Measurements from ENCODE around the gene RAB20.
"Not testable (repeated sequence)": the region's sequence is repeated elsewhere in the genome, so short reads cannot be mapped to it uniquely, and the experiment has no call there.

The RAB20 gene

GRCh38 chr13:110570886-110571285 lies 9.4 kb upstream of the RAB20 start:
- Histone ChIP-seq H3K79me2 (ENCODE audit: insufficient read depth, low read length) (no peaks in the 10 kb centered on the region), H3K9ac (ENCODE audit: low read length) (no peak overlapping the region), H3K4me3 (ENCODE audit: low read depth, low read length, poor library complexity, severe bottlenecking) (no peak overlapping the region), H3K4me1 (ENCODE audit: insufficient read depth, low read length, severe bottlenecking) (no peaks in the 10 kb centered on the region), H2AFZ (ENCODE audit: low read length) (no peak overlapping the region), H3K27ac (ENCODE audit: low read depth, low read length, poor library complexity, severe bottlenecking) (no peak overlapping the region), H3K4me2 (ENCODE audit: low read length) (no peak overlapping the region), H4K20me1 (ENCODE audit: insufficient read depth, low read length) (no peaks in the 10 kb centered on the region), H3K9me2 (ENCODE audit: low read depth, low read length) (no peaks in the 10 kb centered on the region), H3K27me3 (ENCODE audit: insufficient read depth, low read length) (peaks cover 4% of the 10 kb centered on the region), H3K36me3 (ENCODE audit: insufficient read depth, low read length) (no peaks in the 10 kb centered on the region), H3F3A (ENCODE audit: insufficient read depth, low read length) (no peaks in the 10 kb centered on the region), H3K9me3 (ENCODE audit: low read length) (no peaks in the 10 kb centered on the region)
- TF ChIP-seq CTCF (IDR thresholded peaks at IDR 0.05; ENCODE audit: low read length) (no peak), EZH2 (IDR thresholded peaks at IDR 0.05; ENCODE audit: borderline replicate concordance, low read length) (no peak)

- H3K9me2 ChIP-seq (ENCODE audit: low read depth, low read length); H3K36me3 ChIP-seq (ENCODE audit: insufficient read depth, low read length); H3K9me3 ChIP-seq (ENCODE audit: low read length); H3K4me3 ChIP-seq (ENCODE audit: low read depth, low read length, poor library complexity, severe bottlenecking); H3K4me2 ChIP-seq (ENCODE audit: low read length); H3K4me1 ChIP-seq (ENCODE audit: insufficient read depth, low read length, severe bottlenecking); H3K27me3 ChIP-seq (ENCODE audit: insufficient read depth, low read length); H2AFZ ChIP-seq (ENCODE audit: low read length); H4K20me1 ChIP-seq (ENCODE audit: insufficient read depth, low read length); H3K79me2 ChIP-seq (ENCODE audit: insufficient read depth, low read length); H3F3A ChIP-seq (ENCODE audit: insufficient read depth, low read length); H3K27ac ChIP-seq (ENCODE audit: low read depth, low read length, poor library complexity, severe bottlenecking); H3K9ac ChIP-seq (ENCODE audit: low read length): not testable (repeated sequence)
Measured at GRCh38 chr13:110569962-110570361, 8.4 kb upstream of the RAB20 start.

GRCh38 chr13:110568612-110569011 lies 7.1 kb upstream of the RAB20 start:
- no peak overlapping the region for H2AFZ ChIP-seq (ENCODE audit: low read length)
- H3F3A ChIP-seq (ENCODE audit: insufficient read depth, low read length), result no peaks in the 10 kb centered on the region
- H3K9me2 ChIP-seq (ENCODE audit: low read depth, low read length), result no peaks in the 10 kb centered on the region
- TF ChIP-seq EZH2 (IDR thresholded peaks at IDR 0.05; ENCODE audit: borderline replicate concordance, low read length) (no peak), CTCF (IDR thresholded peaks at IDR 0.05; ENCODE audit: low read length) (no peak)
- H3K4me2 ChIP-seq (ENCODE audit: low read length), result no peak overlapping the region
- no peaks in the 10 kb centered on the region for H4K20me1 ChIP-seq (ENCODE audit: insufficient read depth, low read length)
- H3K4me1 ChIP-seq (ENCODE audit: insufficient read depth, low read length, severe bottlenecking), result no peaks in the 10 kb centered on the region
- H3K36me3 ChIP-seq (ENCODE audit: insufficient read depth, low read length), result no peaks in the 10 kb centered on the region
- no peak overlapping the region for H3K9ac ChIP-seq (ENCODE audit: low read length)
- H3K9me3 ChIP-seq (ENCODE audit: low read length), result no peaks in the 10 kb centered on the region
- H3K27me3 ChIP-seq (ENCODE audit: insufficient read depth, low read length), result peaks cover 8% of the 10 kb centered on the region
- H3K27ac ChIP-seq (ENCODE audit: low read depth, low read length, poor library complexity, severe bottlenecking), result no peak overlapping the region
- H3K79me2 ChIP-seq (ENCODE audit: insufficient read depth, low read length), result no peaks in the 10 kb centered on the region
- no peak overlapping the region for H3K4me3 ChIP-seq (ENCODE audit: low read depth, low read length, poor library complexity, severe bottlenecking)

- Histone ChIP-seq H3K4me2 (ENCODE audit: low read length) (no peak overlapping the region), H3K9ac (ENCODE audit: low read length) (no peak overlapping the region), H4K20me1 (ENCODE audit: insufficient read depth, low read length) (no peaks in the 10 kb centered on the region), H3K4me3 (ENCODE audit: low read depth, low read length, poor library complexity, severe bottlenecking) (no peak overlapping the region), H3K27ac (ENCODE audit: low read depth, low read length, poor library complexity, severe bottlenecking) (no peak overlapping the region), H3K27me3 (ENCODE audit: insufficient read depth, low read length) (peaks cover 16% of the 10 kb centered on the region; the same call in 1 of the 2 replicates), H3K9me2 (ENCODE audit: low read depth, low read length) (no peaks in the 10 kb centered on the region), H2AFZ (ENCODE audit: low read length) (no peak overlapping the region), H3K36me3 (ENCODE audit: insufficient read depth, low read length) (no peaks in the 10 kb centered on the region), H3K4me1 (ENCODE audit: insufficient read depth, low read length, severe bottlenecking) (no peaks in the 10 kb centered on the region), H3K9me3 (ENCODE audit: low read length) (no peaks in the 10 kb centered on the region), H3F3A (ENCODE audit: insufficient read depth, low read length) (no peaks in the 10 kb centered on the region), H3K79me2 (ENCODE audit: insufficient read depth, low read length) (no peaks in the 10 kb centered on the region)
- no peak for TF ChIP-seq EZH2 (IDR thresholded peaks at IDR 0.05; ENCODE audit: borderline replicate concordance, low read length)
- no peak for TF ChIP-seq CTCF (IDR thresholded peaks at IDR 0.05; ENCODE audit: low read length)
Measured at GRCh38 chr13:110566171-110566570, 4.6 kb upstream of the RAB20 start.
